H1 (cell line): Measurements from ENCODE around the gene ST8SIA2. TPM values are rescaled to one million over a fixed set of nuclear protein-coding genes. Genes with fewer than 3 reads are reported as not detected.

Experiments
- CTCF ChIA-PET: fragments of 300-600 bp; sonication (Branson Sonifier 250); formaldehyde crosslinking; loops from one replicate; lab custom pipeline; 2021; ENCODE audit not compliant: partially characterized antibody; lab: Charles Lee
- POLR2A ChIA-PET: fragments of 300-600 bp; sonication (Branson Sonifier 250); formaldehyde crosslinking; loops from one replicate; lab custom pipeline; 2021; ENCODE audit warnings: inconsistent platforms; ENCODE audit not compliant: partially characterized antibody; lab: Charles Lee
- DNase-seq, 2 experiments: peaks; one replicate each; pipeline versions ENCODE4 v3.0.0 to v3.0.0-alpha.2; 2010 to 2022; ENCODE audit warnings: low spot score in 2 of 2, low read depth in 1 of 2, mixed read lengths in 1 of 2
- FAIRE-seq: peaks from 2 replicates; lab custom pipeline; 2011; peaks lifted over from hg19 to GRCh38; lab: Jason Lieb, UNC
- H2AFZ ChIP-seq: 2 replicates; pipeline ENCODE4 v1.8.1; 2012; ENCODE audit warnings: low read length, inconsistent platforms
- H2AK5ac ChIP-seq: 2 replicates; pipeline ENCODE4 v1.6.1; 2013; ENCODE audit warnings: low read depth, low read length
- H2BK120ac ChIP-seq: replicated peaks from 2 replicates; pipeline ENCODE3; 2013; ENCODE audit warnings: low read depth, low read length, inconsistent platforms
- H2BK12ac ChIP-seq: 2 replicates; pipeline ENCODE4 v1.6.1; 2013; ENCODE audit warnings: low read depth, low read length
- H2BK15ac ChIP-seq: 2 replicates; pipeline ENCODE4 v1.6.1; 2013; ENCODE audit warnings: low read length
- H2BK20ac ChIP-seq: 2 replicates; pipeline ENCODE4 v1.6.1; 2013; ENCODE audit warnings: low read length
- H2BK5ac ChIP-seq: 2 replicates; pipeline ENCODE4 v1.6.1; 2013; ENCODE audit warnings: low read depth, low read length
- H3K14ac ChIP-seq: 2 replicates; pipeline ENCODE4 v1.6.1; 2013; ENCODE audit warnings: inconsistent platforms; ENCODE audit not compliant: insufficient read length
- H3K18ac ChIP-seq: 2 replicates; pipeline ENCODE4 v1.6.1; 2013; ENCODE audit warnings: low read length; ENCODE audit errors: extremely low read depth
- H3K23ac ChIP-seq: 2 replicates; pipeline ENCODE4 v1.6.1; 2013; ENCODE audit warnings: inconsistent platforms; ENCODE audit not compliant: insufficient read length
- H3K23me2 ChIP-seq: 2 replicates; pipeline ENCODE4 v1.6.1; 2013; ENCODE audit warnings: low read depth, low read length
- H3K27ac ChIP-seq: 2 replicates; pipeline ENCODE4 v1.6.1; 2011; ENCODE audit warnings: low read depth, low read length, inconsistent platforms
- H3K27me3 ChIP-seq, 4 experiments: replicated peaks in 1 of 4; 1 replicate in 1 of 4; 2 replicates in 3 of 4; pipeline versions ENCODE4 v1.6.1 to v1.8.1; 2011 to 2013; ENCODE audit warnings: low read length in 3 of 4, mild to moderate bottlenecking in 3 of 4, inconsistent platforms in 2 of 4, mixed read lengths in 2 of 4, moderate library complexity in 1 of 4; ENCODE audit not compliant: control insufficient read depth in 3 of 4, insufficient read depth in 3 of 4; ENCODE audit errors: extremely low read depth in 1 of 4
- H3K36me3 ChIP-seq, 4 experiments: 2 replicates each; pipeline versions ENCODE4 v1.6.1 to v1.8.1; 2011 to 2013; ENCODE audit warnings: mild to moderate bottlenecking in 4 of 4, low read length in 3 of 4, moderate library complexity in 2 of 4, control low read depth in 1 of 4, inconsistent platforms in 1 of 4; ENCODE audit not compliant: insufficient read depth in 4 of 4, control insufficient read depth in 2 of 4
- H3K4ac ChIP-seq: replicated peaks from 2 replicates; pipeline ENCODE3; 2013; ENCODE audit warnings: low read length, low read depth, mixed read lengths, inconsistent platforms; ENCODE audit not compliant: insufficient read length
- H3K4me1 ChIP-seq, 4 experiments: replicated peaks in 1 of 4; 1 replicate in 1 of 4; 2 replicates in 3 of 4; pipeline versions ENCODE4 v1.6.1 to v1.8.1; 2011 to 2013; ENCODE audit warnings: low read length in 3 of 4, inconsistent platforms in 2 of 4, mixed read lengths in 1 of 4; ENCODE audit not compliant: insufficient read depth in 4 of 4, control insufficient read depth in 3 of 4
- H3K4me2 ChIP-seq, 2 experiments: 2 replicates each; pipeline versions ENCODE4 v1.6.1 to v1.8.1; 2011 to 2013; ENCODE audit warnings: low read depth in 2 of 2, low read length in 2 of 2, control low read depth in 1 of 2, inconsistent platforms in 1 of 2, mild to moderate bottlenecking in 1 of 2; ENCODE audit not compliant: insufficient read depth in 1 of 2
- H3K4me3 ChIP-seq, 4 experiments: fragments of 200-600, 300-600 bp in 1 of 4; sonication (generic), shearing (Covaris generic), sonication (Bioruptor Twin) in 1 of 4; 2 replicates each; pipeline versions ENCODE4 v1.5.1 to v1.8.1; 2011 to 2016; ENCODE audit warnings: low read length in 4 of 4, low read depth in 3 of 4, control low read depth in 2 of 4, inconsistent platforms in 2 of 4, mild to moderate bottlenecking in 2 of 4, mixed read lengths in 1 of 4, moderate library complexity in 1 of 4; ENCODE audit not compliant: insufficient read depth in 2 of 4; ENCODE audit errors: extremely low read depth in 1 of 4
- H3K56ac ChIP-seq: replicated peaks from 2 replicates; pipeline ENCODE3; 2013; ENCODE audit warnings: low read depth, mild to moderate bottlenecking, mixed read lengths, low read length, inconsistent platforms; ENCODE audit not compliant: insufficient read length
- H3K79me1 ChIP-seq: 2 replicates; pipeline ENCODE4 v1.6.1; 2013; ENCODE audit warnings: low read depth, low read length, control low read depth
- H3K79me2 ChIP-seq, 2 experiments: 2 replicates each; pipeline versions ENCODE4 v1.6.1 to v1.8.1; 2012 to 2013; ENCODE audit warnings: low read length in 2 of 2, mild to moderate bottlenecking in 2 of 2, inconsistent platforms in 1 of 2; ENCODE audit not compliant: insufficient read depth in 2 of 2, control insufficient read depth in 1 of 2
- H3K9ac ChIP-seq, 4 experiments: replicated peaks in 1 of 4; 1 replicate in 1 of 4; 2 replicates in 3 of 4; pipeline versions ENCODE4 v1.6.1 to v1.8.1; 2011 to 2013; ENCODE audit warnings: low read depth in 3 of 4, low read length in 3 of 4, control low read depth in 2 of 4, mild to moderate bottlenecking in 2 of 4, moderate library complexity in 2 of 4, inconsistent platforms in 1 of 4; ENCODE audit errors: extremely low read depth in 1 of 4
- H3K9me3 ChIP-seq, 2 experiments: 2 replicates each; pipeline versions ENCODE4 v1.6.1 to v1.8.1; 2012 to 2013; ENCODE audit warnings: mild to moderate bottlenecking in 2 of 2, moderate library complexity in 2 of 2, control low read depth in 1 of 2, inconsistent platforms in 1 of 2, low read depth in 1 of 2, low read length in 1 of 2, mixed read lengths in 1 of 2; ENCODE audit not compliant: insufficient read depth in 2 of 2
- H4K20me1 ChIP-seq, 2 experiments: replicated peaks in 1 of 2; 2 replicates each; pipeline versions ENCODE3 to v1.8.1; 2011 to 2013; ENCODE audit warnings: inconsistent platforms in 2 of 2, low read length in 2 of 2, mild to moderate bottlenecking in 1 of 2; ENCODE audit not compliant: insufficient read depth in 2 of 2, control insufficient read depth in 1 of 2
- H4K5ac ChIP-seq: 2 replicates; pipeline ENCODE4 v1.6.1; 2013; ENCODE audit warnings: low read length, low read depth, mixed read lengths, inconsistent platforms; ENCODE audit not compliant: insufficient read length
- H4K8ac ChIP-seq: 2 replicates; pipeline ENCODE4 v1.8.0; 2013; ENCODE audit warnings: mild to moderate bottlenecking, moderate library complexity, low read length, inconsistent platforms; ENCODE audit not compliant: insufficient read depth; ENCODE audit errors: extremely low read depth
- H4K91ac ChIP-seq: replicated peaks from 2 replicates; pipeline ENCODE3; 2013; ENCODE audit warnings: low read length, mixed read lengths, inconsistent platforms; ENCODE audit not compliant: insufficient read length
- BACH1 ChIP-seq: IDR thresholded peaks from 2 replicates; pipeline ENCODE4 v1.6.1; 2012; ENCODE audit warnings: low read length, improper control_type of control experiment
- SIX5 ChIP-seq: IDR thresholded peaks from 2 replicates; pipeline ENCODE4 v1.6.1; 2011; ENCODE audit warnings: mild to moderate bottlenecking, low read depth, low read length
- WGBS, 2 experiments: shearing (Covaris generic) in 1 of 2; methylation state at CpG; one replicate each; pipeline versions ENCODE4 v1.1.6 to v1.1.7; 2013 to 2015; ENCODE audit warnings: low lambda C conversion rate in 2 of 2, mixed read lengths in 2 of 2, inconsistent platforms in 1 of 2, low coverage in 1 of 2, missing lambda C conversion rate in 1 of 2; ENCODE audit not compliant: insufficient replicate concordance in 2 of 2, insufficient coverage in 1 of 2, insufficient read length in 1 of 2; ENCODE audit errors: extremely low coverage in 1 of 2, missing lambda C conversion rate in 1 of 2; 5-methylcytosine and 5-hydroxymethylcytosine counted together
- polyA plus RNA-seq, 7 experiments: library from polyadenylated mRNA; depleted of rRNA in 3 of 7; stranded (reverse) in 5 of 7; unstranded in 2 of 7; fragments of >200 nt in 5 of 7; fragments of 200-250 nt in 2 of 7; gene quantifications; 1 replicate in 5 of 7; 2 replicates in 1 of 7; 4 replicates in 1 of 7; pipeline versions ENCODE4 v1.2.1 to v1.2.3, GENCODE V29; 2011 to 2013; ENCODE audit warnings: missing spikeins in 2 of 7, mixed read lengths in 2 of 7
- total RNA-seq: library from RNA; stranded (reverse); fragmentation: NEBNext Ultra II Directional; extraction: Animal tissue kit (Norgen Biotek cat#: 25700); gene quantifications from 2 replicates; pipeline ENCODE4 v1.2.1, GENCODE V29; 2021

Gene ST8SIA2
- total and polyA plus RNA-seq, 2 of the 8 experiments (the other 6 are each of a cell fraction or from before 2014, with no cell fraction given): 3.0 to 4.5 TPM

- Histone ChIP-seq H3K4me3 (no peak overlapping the region), H2BK12ac (no peak overlapping the region), H3K27me3 (peaks cover 0 to 2% (median 0%) of the 10 kb centered on the region in 4 experiments; a peak in 1 of 7 replicates), H4K5ac (no peak overlapping the region), H3K36me3 (no peaks in the 10 kb centered on the region), H4K8ac (no peak overlapping the region), H3K27ac (no peak overlapping the region), H3K9me3 (no peaks in the 10 kb centered on the region), H3K14ac (no peak overlapping the region), H2BK15ac (no peak overlapping the region), H3K4me2 (no peak overlapping the region), H2AK5ac (no peak overlapping the region), H2BK20ac (no peak overlapping the region), H3K23me2 (no peaks in the 10 kb centered on the region), H2BK5ac (no peak overlapping the region), H3K4ac (no peak overlapping the region), H3K18ac (no peak overlapping the region), H4K20me1 (no peaks in the 10 kb centered on the region), H4K91ac (no peak overlapping the region), H3K79me2 (no peaks in the 10 kb centered on the region), H3K23ac (no peak overlapping the region), H2BK120ac (no peak overlapping the region), H3K9ac (no peak overlapping the region), H3K79me1 (no peaks in the 10 kb centered on the region), H3K56ac (no peak overlapping the region), H2AFZ (no peak overlapping the region), H3K4me1 (peaks cover 0 to 6% (median 0%) of the 10 kb centered on the region in 4 experiments; a peak in 2 of 7 replicates)
- DNase-seq (no peak), FAIRE-seq (no peak)
- 87% methylated on average over 6 of the region's 6 CpGs; no CpG with 5 or more reads in 1 of the 2 experiments for whole genome bisulfite sequencing, 2 experiments
- ChIA-PET CTCF (interaction anchor here (0.7 to 3.7 kb wide), 7 partner anchors 10 to 319 kb away, joined by 3 to 26 read pairs (median 5); no protein-coding TSS in a partner anchor), POLR2A (interaction anchor here (0.6 to 0.7 kb wide), 2 partner anchors 14 to 18 kb away, joined by 3 read pairs; no protein-coding TSS in a partner anchor)
- no peak for TF ChIP-seq SIX5
- no peak for TF ChIP-seq BACH1
Measured at GRCh38 chr15:92410537-92410936, 16.9 kb downstream of the ST8SIA2 start.
